GM21360 (cell line): ENCODE data around the gene SHB.

Experiments
- ATAC-seq: cut with Tn5 transposase; IDR thresholded peaks from one replicate; pipeline ENCODE4 v1.9.1; 2021; ENCODE audit warnings: mild to moderate bottlenecking, moderate library complexity; ENCODE audit not compliant: unreplicated experiment

Gene SHB

DNA sequence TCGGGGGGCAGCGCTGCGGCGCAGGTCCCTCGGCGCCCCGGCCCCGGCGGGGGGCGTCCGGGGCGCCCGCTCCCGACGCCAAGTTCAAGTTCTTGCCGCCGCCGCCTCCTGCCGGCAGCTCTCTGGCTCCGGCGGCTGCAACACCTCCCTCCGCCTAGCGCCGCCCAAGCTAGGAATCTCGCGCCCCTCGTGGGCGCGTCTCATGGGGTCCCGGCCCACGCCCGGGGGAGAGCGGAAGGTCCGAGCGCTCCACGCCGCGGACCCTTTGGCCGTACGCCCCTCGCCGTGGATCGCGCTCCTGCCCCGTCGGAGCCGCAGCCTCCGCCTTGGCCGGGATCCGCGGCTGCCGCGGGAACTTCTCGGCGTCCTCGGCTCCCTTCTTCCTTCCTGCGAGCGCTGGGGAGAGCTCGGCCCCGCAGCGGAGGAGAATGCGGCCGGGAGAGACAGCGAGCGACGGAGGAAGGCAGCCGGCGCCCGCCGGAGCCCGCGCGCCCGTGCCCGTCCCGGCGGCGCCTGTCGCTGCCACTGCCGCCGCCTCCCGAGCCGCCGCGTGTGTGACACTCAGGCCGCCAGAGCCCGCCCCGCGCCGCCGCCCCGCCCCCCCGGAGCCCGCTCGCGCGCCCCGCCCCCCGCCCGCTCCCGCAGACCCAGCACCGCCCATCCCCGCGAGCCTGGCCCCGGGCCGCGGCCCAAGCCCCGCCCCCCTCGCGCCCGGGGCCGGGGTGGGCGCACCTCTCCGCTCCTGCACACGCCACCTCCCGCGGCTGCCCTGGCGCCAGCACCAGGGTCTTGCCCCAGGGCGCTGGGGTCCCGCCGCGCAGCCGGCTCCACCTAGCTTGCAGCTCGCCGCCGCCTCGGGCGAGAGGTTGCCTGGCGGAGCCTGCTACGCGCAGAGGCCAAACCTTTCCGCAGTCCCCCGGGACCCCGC, at the start of gene SHB:
TSS of gene SHB (minus strand) at position 527 of the 928 bp plus-strand sequence. CDS start 582 bp downstream, outside the sequence.
- peak; percentile 50 for ATAC-seq

- ATAC-seq: no peak
Measured at GRCh38 chr9:38117651-38118050, 48.6 kb upstream of the SHB start.

- ATAC-seq: no peak
Measured at GRCh38 chr9:38114905-38115304, 45.9 kb upstream of the SHB start.

DNA sequence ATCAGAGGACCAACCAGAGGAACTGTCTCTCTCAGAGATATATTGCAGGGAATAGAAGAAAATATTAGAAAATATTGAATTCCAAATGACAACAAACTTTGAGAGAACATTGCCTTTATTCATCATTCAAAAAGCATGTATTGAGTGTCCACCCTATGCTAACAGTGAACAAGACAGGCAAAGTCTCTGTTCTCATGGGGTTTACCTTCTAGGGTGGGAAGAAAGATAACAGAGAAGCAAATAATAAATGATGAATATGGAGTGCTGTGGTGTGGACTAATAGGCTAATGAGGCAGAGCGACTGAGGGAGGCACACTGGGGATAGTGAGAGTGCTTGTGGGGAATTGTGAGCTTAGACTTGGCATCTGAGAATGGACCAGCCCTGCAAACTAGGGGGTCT, 43.4 kb upstream of the SHB start:
- no peak for ATAC-seq

DNA sequence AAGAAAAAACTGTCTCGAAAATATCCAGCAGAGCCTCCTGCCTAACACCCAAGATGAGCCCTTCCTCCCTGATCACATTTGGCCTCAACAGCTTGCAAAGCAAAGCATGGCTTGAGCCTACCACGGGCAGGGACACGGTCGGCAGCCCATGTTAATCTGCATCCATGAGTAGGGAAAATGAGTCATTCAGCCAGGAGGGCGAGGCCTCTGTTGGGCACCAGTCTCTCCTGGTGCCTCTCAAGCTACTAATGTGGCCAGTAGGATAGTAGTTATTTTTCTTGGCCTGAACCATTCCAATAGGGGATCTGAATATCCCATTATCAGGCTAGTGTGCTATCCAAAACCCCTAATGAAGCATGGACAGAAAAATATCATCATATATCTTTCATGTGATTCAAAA, 43.0 kb upstream of the SHB start:
- no peak for ATAC-seq

GRCh38 chr9:38110476-38110875, 41.4 kb upstream of the SHB start:
- ATAC-seq: no peak

DNA sequence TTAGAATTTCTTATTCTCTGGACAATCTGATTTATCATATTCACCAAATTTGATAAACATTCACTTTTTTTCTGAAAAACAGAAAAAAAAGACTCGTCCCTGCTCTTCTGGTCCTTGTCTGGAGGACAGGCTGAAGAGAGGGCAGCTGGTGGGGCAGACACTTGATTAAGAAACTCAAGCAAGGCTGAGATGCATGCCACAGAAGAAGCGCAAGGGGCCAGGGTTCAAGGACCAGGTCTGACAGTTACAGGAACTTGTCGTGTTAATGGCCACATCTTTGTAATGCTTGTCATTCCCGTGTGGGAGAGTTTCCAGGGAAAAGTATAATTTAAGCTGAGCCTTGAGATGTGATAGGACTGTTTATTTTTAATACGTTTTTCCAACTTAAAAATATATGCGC, 40.6 kb upstream of the SHB start:
- ATAC-seq: no peak

GRCh38 chr9:38108326-38108725, 39.3 kb upstream of the SHB start:
- ATAC-seq: no peak

DNA sequence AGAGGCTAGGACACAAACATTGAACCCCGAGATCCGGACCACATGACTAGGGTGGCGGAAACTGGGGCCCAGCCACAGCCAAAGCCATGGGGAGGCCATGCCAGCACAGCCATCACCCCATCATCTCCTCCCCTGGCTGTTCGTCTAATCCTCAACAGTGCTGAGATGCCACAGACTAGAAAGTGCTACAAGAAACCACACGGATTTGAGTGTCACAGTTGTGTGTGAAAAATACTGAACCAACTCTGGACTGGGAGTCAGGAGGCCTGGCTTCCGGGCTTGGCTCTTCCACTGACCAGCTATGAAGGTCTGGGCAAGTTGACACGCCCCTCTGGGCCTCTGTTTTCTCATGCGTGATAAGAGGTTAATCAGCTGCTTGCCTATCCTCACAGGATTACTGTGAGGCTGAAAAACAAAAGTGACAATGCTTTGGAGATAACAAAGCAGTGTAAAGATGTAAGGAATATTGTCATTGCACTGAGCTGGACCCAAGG, 38.8 kb upstream of the SHB start:
- ATAC-seq: no peak

DNA sequence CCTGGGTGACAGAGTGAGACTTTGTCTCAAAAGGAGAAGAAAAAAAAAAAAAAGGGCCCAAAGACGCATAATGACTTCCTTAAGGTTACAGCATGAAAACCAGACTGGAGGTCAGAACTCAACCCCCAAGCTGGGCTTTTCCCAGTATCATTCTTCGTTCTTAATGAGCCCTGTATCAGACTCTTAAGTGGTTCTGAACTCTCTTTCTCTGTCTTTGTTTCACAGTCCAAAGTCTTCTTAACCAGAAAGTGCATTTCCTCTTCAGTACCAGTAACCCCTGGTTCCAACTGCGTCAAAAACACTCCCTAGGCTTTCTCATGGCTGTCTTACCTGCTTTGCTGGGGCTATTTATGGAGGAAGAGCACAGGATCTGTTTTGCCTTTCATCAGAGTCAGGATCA, 38.4 kb upstream of the SHB start:
- no peak for ATAC-seq

DNA sequence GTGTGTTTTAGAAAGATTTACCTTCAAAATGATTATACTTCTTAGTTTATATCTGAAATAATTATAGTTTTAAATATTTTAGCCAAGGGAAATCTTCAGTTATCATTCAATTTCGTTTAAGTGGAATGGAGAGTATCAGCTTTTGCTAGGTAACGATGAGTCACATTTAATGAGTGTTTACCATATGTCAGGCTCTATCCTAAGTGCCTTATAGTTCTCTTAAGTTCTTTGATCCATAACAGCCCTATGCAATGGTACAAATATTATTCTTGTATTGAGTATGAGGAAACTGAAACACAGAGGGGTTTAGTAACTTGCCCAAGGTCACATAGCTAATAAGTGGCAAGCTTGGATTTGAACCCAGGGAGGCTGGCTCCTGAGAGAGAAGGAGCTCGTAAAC, 37.5 kb upstream of the SHB start:
- no peak for ATAC-seq

DNA sequence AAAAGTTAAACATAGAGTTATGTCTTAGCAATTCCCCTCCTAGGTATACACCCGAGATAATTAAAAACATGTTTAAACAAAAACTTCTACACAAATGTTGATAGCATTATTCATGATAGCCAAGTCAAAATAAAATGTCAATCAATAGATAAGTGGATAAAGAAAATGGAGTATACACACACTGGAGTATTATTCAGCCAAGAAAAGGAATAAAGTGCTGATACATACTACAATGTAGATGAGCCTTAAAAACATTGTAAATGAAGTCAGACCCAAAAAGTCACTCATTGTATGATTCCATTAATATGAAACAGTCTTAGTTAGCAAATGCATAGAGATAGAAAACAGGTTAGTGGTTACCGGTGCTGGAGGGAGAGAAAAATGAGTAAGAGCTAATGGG, 34.3 kb upstream of the SHB start:
- no peak for ATAC-seq

GRCh38 chr9:38101423-38101822, 32.4 kb upstream of the SHB start:
- no peak for ATAC-seq

DNA sequence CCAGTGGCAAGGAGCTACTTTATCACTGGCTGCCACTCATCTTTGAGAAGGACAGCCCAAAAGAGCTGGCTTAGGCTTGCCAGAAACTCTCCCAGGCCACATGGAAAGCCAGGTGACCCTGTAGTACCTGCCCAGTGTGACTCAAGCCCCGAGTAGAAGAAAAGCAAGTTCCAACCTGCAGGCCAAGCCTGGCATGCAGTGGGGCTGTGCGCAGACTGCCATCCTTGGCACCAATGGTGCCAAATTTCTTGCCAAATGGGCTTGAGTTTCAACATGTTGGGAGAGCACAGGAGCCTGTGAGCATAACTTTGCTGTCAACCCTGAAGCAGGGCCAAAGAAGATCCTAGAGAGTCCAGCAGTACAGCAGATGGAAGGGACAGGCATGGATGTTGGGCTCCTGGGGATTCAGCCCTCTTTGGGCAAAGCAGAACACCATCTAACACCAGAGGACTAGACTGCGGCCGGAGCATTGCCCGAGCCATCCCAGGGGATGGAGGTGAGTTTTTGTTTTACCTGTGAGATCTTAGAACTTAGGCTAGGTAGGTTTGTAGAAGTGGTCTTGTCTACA, 27.3 kb upstream of the SHB start:
- no peak for ATAC-seq

- no peak for ATAC-seq
Measured at GRCh38 chr9:38094165-38094564, 25.1 kb upstream of the SHB start.

DNA sequence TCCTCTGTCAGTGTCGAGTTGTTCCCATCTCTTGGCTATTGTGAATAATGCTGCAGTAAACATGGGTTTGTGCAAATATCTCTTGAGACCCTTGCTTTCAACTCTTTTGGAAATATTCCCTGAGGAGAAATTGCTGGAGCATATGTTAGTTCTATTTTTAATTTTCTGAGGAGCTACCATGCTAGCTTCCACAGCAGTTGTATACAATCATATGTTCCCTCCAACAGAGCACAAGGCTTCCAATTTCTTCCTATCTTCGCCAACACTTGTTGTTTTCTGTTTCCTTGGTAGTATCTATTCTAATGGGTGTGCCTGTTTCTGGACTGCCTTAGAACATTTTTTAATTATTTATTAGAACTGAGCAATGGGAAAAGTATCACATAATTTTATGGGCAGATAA, 23.6 kb upstream of the SHB start:
- ATAC-seq: no peak

DNA sequence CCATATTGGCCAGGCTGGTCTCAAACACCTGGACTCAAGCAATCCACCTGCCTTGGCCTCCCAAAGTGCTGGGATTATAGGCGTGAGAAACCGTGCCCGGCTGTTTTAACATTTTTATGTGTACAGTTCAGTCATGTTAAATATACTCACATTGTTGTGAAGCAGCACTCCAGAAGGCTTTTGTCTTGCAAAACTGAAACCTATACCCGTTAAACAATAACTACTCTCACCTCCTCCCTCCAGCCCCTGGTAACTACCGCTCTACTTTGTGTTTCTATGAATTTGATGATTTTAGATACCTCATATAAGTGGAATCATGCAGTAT, 23.1 kb upstream of the SHB start:
- ATAC-seq: no peak

DNA sequence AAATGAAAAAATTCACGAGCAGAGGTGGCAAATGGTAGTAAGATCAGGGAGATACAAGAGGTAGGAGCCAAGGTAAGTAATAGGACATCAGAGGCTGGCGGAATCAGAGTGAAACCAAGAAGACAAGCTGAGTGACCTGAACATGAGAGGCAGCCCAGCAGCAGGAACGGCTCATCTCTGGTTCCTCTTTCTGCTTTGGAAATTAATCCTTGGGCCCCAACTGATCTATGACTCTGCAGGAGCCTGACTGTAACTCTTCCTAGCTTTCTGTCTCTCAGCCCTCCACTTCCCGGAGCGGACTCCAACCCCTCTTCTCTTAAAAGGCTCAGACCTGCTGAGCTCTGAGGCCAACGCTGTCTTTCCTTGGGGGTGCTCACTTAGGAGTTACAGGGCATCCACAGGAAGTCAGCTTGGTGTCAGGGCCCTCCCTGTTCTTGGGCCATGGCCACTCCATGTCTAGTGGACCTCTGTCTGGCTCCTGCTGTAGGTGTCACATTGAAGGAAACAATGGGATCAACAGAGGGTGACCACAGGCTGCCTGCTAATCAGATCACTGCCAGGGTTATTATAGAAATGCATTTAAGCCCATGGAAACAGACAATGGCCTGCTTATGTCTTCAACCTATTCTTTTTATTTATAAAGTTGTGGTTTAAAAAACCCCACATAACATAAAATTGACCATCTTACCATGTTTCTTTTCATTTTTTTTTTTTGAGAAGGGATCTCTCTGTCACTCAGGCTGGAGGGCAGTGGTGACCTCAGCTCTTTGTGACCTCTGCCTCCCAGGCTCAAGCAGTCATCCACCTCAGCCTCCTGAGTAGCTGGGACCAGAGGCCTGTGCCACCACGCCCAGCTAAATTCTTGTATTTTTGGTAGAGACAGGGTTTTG, 22.5 kb upstream of the SHB start:
- peak; percentile 74 for ATAC-seq

GRCh38 chr9:38090170-38090569, 21.1 kb upstream of the SHB start:
- ATAC-seq: no peak

DNA sequence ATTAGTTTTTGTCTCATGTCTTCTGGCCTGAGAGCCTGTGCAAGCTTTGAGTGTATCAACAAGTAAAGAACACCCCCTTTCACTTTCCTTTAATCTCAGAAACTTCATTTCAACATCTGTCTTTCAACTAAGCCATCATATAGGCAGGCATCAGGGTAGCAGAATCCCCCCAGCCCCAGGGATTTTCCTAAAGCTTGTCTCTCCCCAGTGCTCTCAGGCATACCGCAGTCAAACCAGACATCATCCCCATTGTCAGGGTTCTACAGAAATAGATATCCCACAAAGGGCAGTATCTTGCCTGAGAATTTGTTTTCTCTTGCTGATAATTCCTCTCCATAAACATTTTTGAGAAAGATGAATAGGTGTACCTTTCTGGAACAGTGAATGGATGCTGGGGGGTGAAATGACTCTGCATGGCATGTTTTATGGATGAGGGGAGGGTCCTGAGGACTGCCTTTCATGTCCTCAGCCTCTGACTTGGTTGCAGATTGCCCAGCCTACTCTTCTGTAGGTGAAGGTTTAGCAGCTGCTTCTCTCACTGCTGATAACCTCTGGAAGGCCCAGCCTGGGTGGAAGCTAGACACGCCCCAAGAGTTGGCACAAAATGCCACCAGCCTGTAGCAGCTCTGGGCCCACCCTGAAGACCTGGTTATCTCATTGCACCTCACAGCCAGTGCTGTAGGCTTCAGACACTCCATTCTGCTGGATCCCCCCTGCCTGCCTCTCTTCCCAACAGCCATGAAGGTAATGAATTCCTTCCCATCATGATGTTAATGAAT, 20.5 kb upstream of the SHB start:
- no peak for ATAC-seq
